ENCODE measurements around the gene ARID3A.

GRCh38 chr19:939922-940321 lies 14.1 kb downstream of the ARID3A start:
- TF ChIP-seq CTCF (IDR thresholded peaks at IDR 0.05) (no peak), POLR2AphosphoS5 (IDR thresholded peaks at IDR 0.05; ENCODE audit: low read depth, low read length) (no peak), REST (IDR thresholded peaks at IDR 0.05; ENCODE audit: insufficient read depth in 1 of 2, low read depth in 2 of 2, low read length in 1 of 2) (no peak), TCF7L2 (IDR thresholded peaks at IDR 0.05; ENCODE audit: low read depth, low read length) (no peak), SIN3A (IDR thresholded peaks at IDR 0.05; ENCODE audit: borderline replicate concordance, insufficient read depth, low read depth, low read length) (no peak)

Measured in Panc1 (cell line).